ENCODE data around the gene MUC21. TPM values are rescaled to one million over a fixed set of nuclear protein-coding genes. Genes with fewer than 3 reads are reported as not detected.

Gene MUC21
- total RNA-seq, 1 experiment from 2014 or later: not detected

DNA sequence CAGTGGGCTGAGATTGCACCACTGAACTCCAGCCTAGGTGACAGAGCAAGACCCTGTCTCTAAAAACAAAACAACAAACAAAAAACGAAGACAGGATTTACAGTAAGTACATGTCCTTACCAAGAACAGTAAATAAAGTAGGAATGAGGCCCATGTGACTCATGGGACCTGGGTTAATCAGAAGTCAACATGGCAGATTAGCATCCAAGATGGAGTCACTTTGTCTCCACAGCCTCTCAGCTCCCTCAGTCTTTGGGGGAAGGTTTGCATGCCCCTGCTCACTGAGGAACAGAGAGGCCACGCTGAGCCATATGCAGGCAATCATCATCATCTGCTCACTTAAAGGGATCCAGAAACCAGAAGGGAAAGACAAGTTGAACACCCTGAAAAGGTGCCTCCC lies 19.0 kb downstream of the MUC21 start:
- POLR2A ChIA-PET (ENCODE audit: low non-redundant PET): no interaction called here
- Histone ChIP-seq H3K4me3 (ENCODE audit: low read depth, low read length, poor library complexity, severe bottlenecking) (no peak overlapping the region), H3K36me3 (ENCODE audit: insufficient read depth, low read length, poor library complexity, severe bottlenecking) (no peaks in the 10 kb centered on the region), H3K9me3 (ENCODE audit: low read depth, low read length, poor library complexity, severe bottlenecking) (no peaks in the 10 kb centered on the region), H3K4me1 (ENCODE audit: insufficient read depth, low read length, poor library complexity, severe bottlenecking) (no peaks in the 10 kb centered on the region), H3K27ac (ENCODE audit: low read depth, low read length, poor library complexity, severe bottlenecking) (no peak overlapping the region), H3K27me3 (replicated peaks; ENCODE audit: insufficient read depth, low read depth, low read length, poor library complexity) (no peaks in the 10 kb centered on the region)
- no peak for DNase-seq (ENCODE audit: low spot score)
- BruUV-seq (replicated peaks): no TSS peak
- intact Hi-C loops (cut with micrococcal nuclease; ENCODE audit: unreplicated experiment): no loop called here
- no peak for TF ChIP-seq EZH2 (IDR thresholded peaks at IDR 0.05; ENCODE audit: borderline replicate concordance, low read depth, low read length, poor library complexity, severe bottlenecking)
- TF ChIP-seq, protein P1, sequence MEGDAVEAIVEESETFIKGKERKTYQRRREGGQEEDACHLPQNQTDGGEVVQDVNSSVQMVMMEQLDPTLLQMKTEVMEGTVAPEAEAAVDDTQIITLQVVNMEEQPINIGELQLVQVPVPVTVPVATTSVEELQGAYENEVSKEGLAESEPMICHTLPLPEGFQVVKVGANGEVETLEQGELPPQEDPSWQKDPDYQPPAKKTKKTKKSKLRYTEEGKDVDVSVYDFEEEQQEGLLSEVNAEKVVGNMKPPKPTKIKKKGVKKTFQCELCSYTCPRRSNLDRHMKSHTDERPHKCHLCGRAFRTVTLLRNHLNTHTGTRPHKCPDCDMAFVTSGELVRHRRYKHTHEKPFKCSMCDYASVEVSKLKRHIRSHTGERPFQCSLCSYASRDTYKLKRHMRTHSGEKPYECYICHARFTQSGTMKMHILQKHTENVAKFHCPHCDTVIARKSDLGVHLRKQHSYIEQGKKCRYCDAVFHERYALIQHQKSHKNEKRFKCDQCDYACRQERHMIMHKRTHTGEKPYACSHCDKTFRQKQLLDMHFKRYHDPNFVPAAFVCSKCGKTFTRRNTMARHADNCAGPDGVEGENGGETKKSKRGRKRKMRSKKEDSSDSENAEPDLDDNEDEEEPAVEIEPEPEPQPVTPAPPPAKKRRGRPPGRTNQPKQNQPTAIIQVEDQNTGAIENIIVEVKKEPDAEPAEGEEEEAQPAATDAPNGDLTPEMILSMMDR (conservative IDR thresholded peaks at IDR 0.05; ENCODE audit: low read depth, low read length): no peak
- CTCF ChIA-PET: no interaction called here

DNA sequence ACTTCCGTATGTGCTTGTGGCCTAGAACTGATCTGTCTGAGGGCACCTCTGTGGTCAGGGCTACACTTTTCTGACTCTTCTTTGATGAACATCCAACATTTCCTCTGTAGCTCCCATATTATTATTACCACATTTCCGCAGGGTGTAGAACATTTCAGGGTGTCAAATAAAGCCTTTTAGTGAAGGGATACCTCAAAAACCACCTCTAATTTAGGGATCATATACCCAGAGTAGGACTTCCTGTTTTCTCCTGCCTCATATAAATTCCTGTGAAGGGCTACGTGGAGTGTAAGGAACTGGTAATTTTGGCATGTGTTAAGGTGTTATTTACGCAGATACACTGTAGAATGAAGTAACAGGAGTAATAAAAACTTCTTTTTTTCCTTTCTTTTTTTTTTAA lies 21.3 kb downstream of the MUC21 start:
- no peak for DNase-seq (ENCODE audit: low spot score)
- CTCF ChIA-PET: no interaction called here
- intact Hi-C loops (cut with micrococcal nuclease; ENCODE audit: unreplicated experiment): no loop called here
- Histone ChIP-seq H3K27ac (ENCODE audit: low read depth, low read length, poor library complexity, severe bottlenecking) (no peak overlapping the region), H3K4me1 (ENCODE audit: insufficient read depth, low read length, poor library complexity, severe bottlenecking) (no peaks in the 10 kb centered on the region), H3K4me3 (ENCODE audit: low read depth, low read length, poor library complexity, severe bottlenecking) (no peak overlapping the region), H3K36me3 (ENCODE audit: insufficient read depth, low read length, poor library complexity, severe bottlenecking) (no peaks in the 10 kb centered on the region), H3K9me3 (ENCODE audit: low read depth, low read length, poor library complexity, severe bottlenecking) (no peaks in the 10 kb centered on the region), H3K27me3 (replicated peaks; ENCODE audit: insufficient read depth, low read depth, low read length, poor library complexity) (no peaks in the 10 kb centered on the region)
- TF ChIP-seq, protein P1 (conservative IDR thresholded peaks at IDR 0.05; ENCODE audit: low read depth, low read length): no peak
- TF ChIP-seq EZH2 (IDR thresholded peaks at IDR 0.05; ENCODE audit: borderline replicate concordance, low read depth, low read length, poor library complexity, severe bottlenecking): no peak
- no TSS peak for BruUV-seq (replicated peaks)
- POLR2A ChIA-PET (ENCODE audit: low non-redundant PET): no interaction called here

DNA sequence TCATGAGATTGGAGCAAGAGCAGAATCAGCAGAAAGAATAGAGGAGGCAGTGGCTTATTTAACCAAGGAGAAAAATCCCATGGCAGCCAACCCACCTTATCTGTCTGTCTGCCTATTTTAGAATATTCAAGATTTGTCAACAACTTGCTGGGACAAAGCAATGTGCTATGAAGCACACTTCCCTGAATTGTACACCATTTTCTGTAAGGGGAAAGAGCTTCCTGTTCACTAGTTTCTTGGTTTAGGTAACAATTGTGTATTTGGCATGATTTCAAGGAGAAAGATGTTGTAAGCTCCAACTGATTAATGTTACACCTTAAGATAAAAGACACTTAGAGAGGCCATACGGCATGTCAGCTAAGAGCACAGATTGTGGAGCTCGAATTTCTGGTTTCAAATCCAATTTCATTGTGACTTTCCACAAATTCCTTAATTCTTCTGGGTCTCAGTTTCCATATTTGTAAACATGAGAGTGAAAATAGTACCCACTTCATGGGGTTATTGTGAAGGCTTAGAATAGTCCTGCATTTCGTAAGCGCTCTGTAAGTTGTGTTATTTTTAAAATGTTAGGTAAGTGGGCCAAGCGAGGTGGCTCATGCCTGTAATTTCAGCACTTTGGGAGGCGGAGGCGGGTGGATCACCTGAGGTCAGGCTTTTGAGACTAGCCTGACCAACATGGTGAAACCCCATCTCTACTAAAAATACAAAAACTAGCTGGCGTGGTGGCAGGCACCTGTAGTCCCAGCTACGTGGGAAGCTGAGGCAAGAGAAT lies 21.9 kb downstream of the MUC21 start:
- Histone ChIP-seq H3K9me3 (ENCODE audit: low read depth, low read length, poor library complexity, severe bottlenecking) (no peaks in the 10 kb centered on the region), H3K4me1 (ENCODE audit: insufficient read depth, low read length, poor library complexity, severe bottlenecking) (no peaks in the 10 kb centered on the region), H3K36me3 (ENCODE audit: insufficient read depth, low read length, poor library complexity, severe bottlenecking) (no peaks in the 10 kb centered on the region), H3K27me3 (replicated peaks; ENCODE audit: insufficient read depth, low read depth, low read length, poor library complexity) (no peaks in the 10 kb centered on the region), H3K4me3 (ENCODE audit: low read depth, low read length, poor library complexity, severe bottlenecking) (no peak overlapping the region), H3K27ac (ENCODE audit: low read depth, low read length, poor library complexity, severe bottlenecking) (no peak overlapping the region)
- CTCF ChIA-PET: no interaction called here
- no peak for DNase-seq (ENCODE audit: low spot score)
- TF ChIP-seq, protein P1 (conservative IDR thresholded peaks at IDR 0.05; ENCODE audit: low read depth, low read length): no peak
- no peak for TF ChIP-seq EZH2 (IDR thresholded peaks at IDR 0.05; ENCODE audit: borderline replicate concordance, low read depth, low read length, poor library complexity, severe bottlenecking)
- BruUV-seq (replicated peaks): no TSS peak
- intact Hi-C loops (cut with micrococcal nuclease; ENCODE audit: unreplicated experiment): no loop called here
- POLR2A ChIA-PET (ENCODE audit: low non-redundant PET): no interaction called here

All from A673 (cell line).